GM19397 (cell line): ENCODE data around the gene RIIAD1.

Source experiments
- ATAC-seq: cut with Tn5 transposase; IDR thresholded peaks from one replicate; pipeline ENCODE4 v1.9.1; 2021; ENCODE audit warnings: mild to moderate bottlenecking, moderate library complexity; ENCODE audit not compliant: unreplicated experiment

RIIAD1 gene

DNA sequence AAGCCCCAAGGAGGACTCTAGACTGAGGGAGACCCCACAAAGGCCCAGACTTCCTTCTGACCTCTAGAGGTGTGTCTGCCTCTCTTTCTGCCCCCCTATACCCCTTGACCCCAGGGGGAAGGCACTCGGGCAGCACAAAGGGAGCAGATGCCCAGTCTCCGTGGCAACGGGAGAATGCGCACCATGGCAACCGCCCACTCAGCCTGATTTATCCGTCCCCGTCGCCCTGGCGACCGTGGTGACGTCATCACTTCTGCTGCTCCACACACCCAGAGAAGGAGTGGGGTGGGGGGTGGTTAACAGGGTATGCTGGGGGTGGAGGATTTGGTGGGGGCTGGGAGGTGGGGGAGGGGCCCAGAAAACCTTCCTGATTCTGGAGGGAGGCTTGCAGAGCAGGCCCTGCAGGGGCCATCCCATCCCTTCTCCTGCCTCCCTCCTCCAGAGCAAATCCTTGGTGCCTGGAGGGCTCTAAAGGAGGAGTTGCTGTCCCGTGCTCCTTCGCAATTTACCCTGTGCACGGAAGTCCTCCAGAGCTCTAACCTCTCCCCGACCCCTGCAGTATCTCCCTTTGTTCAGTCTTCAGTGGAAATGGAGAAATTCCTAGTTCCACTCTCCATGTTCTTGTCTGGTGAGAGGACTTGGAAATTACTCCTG is 11.0 kb upstream of the RIIAD1 start:
- no peak for ATAC-seq

GRCh38 chr1:151711044-151711800 is 10.1 kb upstream of the RIIAD1 start:
- ATAC-seq = no peak

GRCh38 chr1:151711951-151712350 is 9.4 kb upstream of the RIIAD1 start:
- no peak for ATAC-seq

- no peak for ATAC-seq
Measured at GRCh38 chr1:151713044-151713443, 8.3 kb upstream of the RIIAD1 start.

GRCh38 chr1:151713874-151714273 is 7.4 kb upstream of the RIIAD1 start:
- ATAC-seq = no peak

DNA sequence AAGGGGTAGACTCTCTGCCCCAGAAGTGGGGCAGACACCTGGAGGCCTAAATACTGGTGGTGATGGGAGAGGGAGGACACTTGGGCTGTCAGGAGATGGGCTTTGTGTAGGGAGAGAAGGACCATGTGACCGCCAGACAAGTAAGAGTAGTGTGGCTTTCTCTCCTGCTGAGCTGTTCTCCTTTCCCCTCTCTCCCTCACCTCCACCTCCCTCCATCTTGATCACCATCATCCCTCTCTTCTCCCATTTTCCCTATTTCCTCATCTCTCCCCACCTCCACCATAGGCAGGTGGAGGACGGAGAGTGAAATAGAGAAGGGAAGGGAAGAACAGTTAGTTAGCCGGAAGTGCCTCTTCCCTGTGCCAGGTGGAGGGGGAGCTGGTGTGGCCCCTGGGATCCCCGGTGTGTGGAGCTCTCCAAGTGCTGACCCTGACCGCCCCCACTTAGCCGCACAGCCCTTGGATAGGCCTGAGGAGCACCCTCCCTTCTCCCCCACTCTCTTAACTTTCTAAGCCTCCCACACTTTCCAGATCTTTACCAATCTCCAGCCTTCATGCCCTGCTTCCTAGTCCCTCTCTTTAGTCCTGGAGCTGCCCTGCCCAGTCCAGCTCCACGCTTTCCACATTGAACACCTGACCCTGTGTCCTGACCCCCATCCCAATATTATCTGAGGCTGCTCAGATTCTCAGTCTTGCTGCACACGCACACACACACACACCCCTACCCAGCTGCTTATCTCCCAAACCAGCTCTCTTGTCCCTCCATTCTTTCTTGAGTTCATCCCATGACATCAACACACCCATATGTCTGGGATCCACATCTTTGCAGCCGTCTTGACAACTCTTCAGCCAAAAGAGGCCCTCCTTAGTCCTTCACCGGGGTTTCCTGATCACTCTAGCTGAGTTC is 6.2 kb upstream of the RIIAD1 start:
- no peak for ATAC-seq

- ATAC-seq = no peak
Measured at GRCh38 chr1:151715726-151716404, 5.5 kb upstream of the RIIAD1 start.

- no peak for ATAC-seq
Measured at GRCh38 chr1:151716405-151716762, 4.9 kb upstream of the RIIAD1 start.

GRCh38 chr1:151716771-151717631 is 4.3 kb upstream of the RIIAD1 start, which contains the start of gene CELF3:
Gene CELF3, minus strand, starts transcription at chr1:151716803. Its CDS starts 783 bp downstream, at chr1:151716020.
- ATAC-seq = no peak

DNA sequence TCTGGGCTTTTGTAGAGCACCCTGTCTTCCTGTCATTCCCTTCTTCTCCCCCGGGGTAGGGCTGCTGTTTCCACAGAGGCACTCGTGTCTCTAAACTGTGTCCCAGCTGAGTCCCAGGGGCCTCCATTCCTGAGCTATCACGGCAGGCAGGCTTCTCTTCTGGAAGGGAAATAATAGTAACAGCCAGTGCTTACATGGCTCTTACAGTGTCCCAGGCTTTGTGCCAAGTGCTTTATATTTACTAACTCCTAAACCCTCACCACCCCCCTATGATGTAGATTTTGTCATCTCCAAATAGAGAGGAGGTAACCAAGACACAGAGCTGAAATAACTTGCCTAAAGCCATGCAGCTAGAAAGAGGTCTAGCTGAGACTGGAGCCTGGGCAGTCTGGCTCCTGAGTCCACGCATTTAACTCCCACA is 3.3 kb upstream of the RIIAD1 start:
- ATAC-seq = no peak

DNA sequence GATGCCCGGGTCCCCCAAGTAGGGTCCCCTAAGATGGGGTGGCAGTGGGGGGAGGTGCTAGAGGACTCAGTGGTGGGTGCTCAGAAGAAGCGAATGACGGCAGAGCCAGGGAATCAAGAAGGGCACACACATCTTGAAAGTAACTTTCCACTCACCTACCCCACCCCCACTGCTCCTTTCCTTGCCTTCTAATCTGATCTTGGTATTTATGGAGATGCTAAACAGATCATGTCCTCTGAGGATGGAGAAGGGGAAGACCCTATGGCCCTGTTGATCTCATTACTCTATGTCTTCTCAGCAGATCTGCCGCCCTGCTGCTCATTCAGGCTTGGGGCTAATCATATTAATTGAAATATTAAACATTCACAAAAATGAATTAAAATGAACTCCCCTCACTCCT is 2.7 kb upstream of the RIIAD1 start:
- ATAC-seq = no peak

- no peak for ATAC-seq
Measured at GRCh38 chr1:151720125-151720524, 1.2 kb upstream of the RIIAD1 start.

- ATAC-seq = no peak
Measured at GRCh38 chr1:151720554-151720953, 768 bp upstream of the RIIAD1 start.

- no peak for ATAC-seq
Measured at GRCh38 chr1:151721788-151722510, 627 bp downstream of the RIIAD1 start.

- ATAC-seq = no peak
Measured at GRCh38 chr1:151723726-151724370, 2.5 kb downstream of the RIIAD1 start.

GRCh38 chr1:151728151-151729054 is 7.1 kb downstream of the RIIAD1 start:
- ATAC-seq = no peak

GRCh38 chr1:151729157-151729965 is 8.0 kb downstream of the RIIAD1 start:
- ATAC-seq = no peak
